ENCODE measurements around the gene CSRP1. TPM values are rescaled to one million over a fixed set of nuclear protein-coding genes. Genes with fewer than 3 reads are reported as not detected.

Gene CSRP1
- total and polyA plus RNA-seq, 2 experiments from 2014 or later, result 5.8 to 29.9 TPM

DNA sequence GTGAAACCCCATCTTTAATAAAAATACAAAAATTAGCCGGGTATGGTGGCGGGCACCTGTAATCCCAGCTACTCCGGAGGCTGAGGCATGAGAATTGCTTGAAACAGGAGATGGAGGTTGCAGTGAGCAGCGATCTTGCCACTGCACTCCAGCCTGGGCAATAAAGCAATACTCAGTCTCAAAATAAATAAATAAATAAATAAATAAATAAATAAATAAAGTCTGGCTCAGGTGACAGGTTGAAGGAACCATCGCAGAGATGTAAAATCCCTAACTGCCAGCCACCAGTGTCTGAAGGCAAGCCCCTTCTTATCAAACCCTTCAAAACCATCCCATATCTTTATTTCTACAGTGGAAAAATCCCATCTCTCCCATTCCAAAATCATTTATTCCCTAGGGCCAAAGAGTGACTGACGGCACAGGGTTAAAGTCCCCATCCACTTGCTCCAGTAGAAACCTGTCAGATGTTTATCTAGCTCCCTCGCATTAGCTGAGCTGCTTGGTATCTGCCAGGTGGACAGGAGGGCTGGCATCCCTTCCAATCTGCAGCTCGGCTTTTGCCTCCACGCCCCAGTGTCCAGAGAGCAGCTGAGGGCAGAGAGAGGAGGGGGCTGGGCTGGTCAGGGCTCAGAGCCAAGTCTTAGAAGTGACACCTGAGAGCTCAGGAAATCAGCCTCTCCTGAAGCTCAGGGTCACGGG, 5.0 kb downstream of the CSRP1 start:
- Mint-ChIP-seq H3K36me3 (ENCODE audit: low read depth) (no peaks in the 10 kb centered on the region), H3K27me3 (ENCODE audit: insufficient read depth, low read depth, poor library complexity) (peaks cover 22% of the 10 kb centered on the region), H3K27ac (no peak overlapping the region), H3K9me3 (no peaks in the 10 kb centered on the region), H3K4me1 (peaks cover 54% of the 10 kb centered on the region), H3K4me3 (no peak overlapping the region)
- Histone ChIP-seq H3K79me2 (replicated peaks; ENCODE audit: insufficient read depth) (peaks cover 3% of the 10 kb centered on the region; the same call in 1 of the 2 replicates), H3K4me1 (ENCODE audit: insufficient read depth) (peaks cover 40% of the 10 kb centered on the region), H3K4me2 (no peak overlapping the region), H3K27ac (ENCODE audit: low read depth) (no peak overlapping the region), H3F3A (replicated peaks; ENCODE audit: low read depth) (peaks cover 15% of the 10 kb centered on the region; the same call in 1 of the 2 replicates), H4K20me1 (replicated peaks; ENCODE audit: insufficient read depth) (no peaks in the 10 kb centered on the region), H3K9me2 (ENCODE audit: insufficient read depth) (no peaks in the 10 kb centered on the region), H3K27me3 (ENCODE audit: insufficient read depth) (peaks cover 16% of the 10 kb centered on the region), H3K36me3 (ENCODE audit: insufficient read depth) (no peaks in the 10 kb centered on the region), H3K4me3 (no peak overlapping the region), H2AFZ (no peak overlapping the region)
- TF ChIP-seq JUNB (IDR thresholded peaks at IDR 0.05; ENCODE audit: unreplicated experiment) (no peak), ZNF114 (CRISPR knock-in tag; IDR thresholded peaks at IDR 0.05) (no peak), CREB1 (CRISPR knock-in tag; IDR thresholded peaks at IDR 0.05; ENCODE audit: low read depth) (no peak), STAT1 (IDR thresholded peaks at IDR 0.05; ENCODE audit: unreplicated experiment) (no peak), EZH2 (IDR thresholded peaks at IDR 0.05; ENCODE audit: low read depth, unreplicated experiment) (no peak), EZH2phosphoT487 (IDR thresholded peaks at IDR 0.05; ENCODE audit: unreplicated experiment) (no peak), ZNF331 (CRISPR knock-in tag; IDR thresholded peaks at IDR 0.05; ENCODE audit: low read depth) (no peak), NANOG (IDR thresholded peaks at IDR 0.05; ENCODE audit: borderline replicate concordance) (no peak), POLR2AphosphoS5 (IDR thresholded peaks at IDR 0.05; ENCODE audit: low read depth) (no peak)
- TF ChIP-seq, protein P1, sequence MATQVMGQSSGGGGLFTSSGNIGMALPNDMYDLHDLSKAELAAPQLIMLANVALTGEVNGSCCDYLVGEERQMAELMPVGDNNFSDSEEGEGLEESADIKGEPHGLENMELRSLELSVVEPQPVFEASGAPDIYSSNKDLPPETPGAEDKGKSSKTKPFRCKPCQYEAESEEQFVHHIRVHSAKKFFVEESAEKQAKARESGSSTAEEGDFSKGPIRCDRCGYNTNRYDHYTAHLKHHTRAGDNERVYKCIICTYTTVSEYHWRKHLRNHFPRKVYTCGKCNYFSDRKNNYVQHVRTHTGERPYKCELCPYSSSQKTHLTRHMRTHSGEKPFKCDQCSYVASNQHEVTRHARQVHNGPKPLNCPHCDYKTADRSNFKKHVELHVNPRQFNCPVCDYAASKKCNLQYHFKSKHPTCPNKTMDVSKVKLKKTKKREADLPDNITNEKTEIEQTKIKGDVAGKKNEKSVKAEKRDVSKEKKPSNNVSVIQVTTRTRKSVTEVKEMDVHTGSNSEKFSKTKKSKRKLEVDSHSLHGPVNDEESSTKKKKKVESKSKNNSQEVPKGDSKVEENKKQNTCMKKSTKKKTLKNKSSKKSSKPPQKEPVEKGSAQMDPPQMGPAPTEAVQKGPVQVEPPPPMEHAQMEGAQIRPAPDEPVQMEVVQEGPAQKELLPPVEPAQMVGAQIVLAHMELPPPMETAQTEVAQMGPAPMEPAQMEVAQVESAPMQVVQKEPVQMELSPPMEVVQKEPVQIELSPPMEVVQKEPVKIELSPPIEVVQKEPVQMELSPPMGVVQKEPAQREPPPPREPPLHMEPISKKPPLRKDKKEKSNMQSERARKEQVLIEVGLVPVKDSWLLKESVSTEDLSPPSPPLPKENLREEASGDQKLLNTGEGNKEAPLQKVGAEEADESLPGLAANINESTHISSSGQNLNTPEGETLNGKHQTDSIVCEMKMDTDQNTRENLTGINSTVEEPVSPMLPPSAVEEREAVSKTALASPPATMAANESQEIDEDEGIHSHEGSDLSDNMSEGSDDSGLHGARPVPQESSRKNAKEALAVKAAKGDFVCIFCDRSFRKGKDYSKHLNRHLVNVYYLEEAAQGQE (IDR thresholded peaks at IDR 0.05; ENCODE audit: unreplicated experiment), result no peak
- TF ChIP-seq, protein P2, sequence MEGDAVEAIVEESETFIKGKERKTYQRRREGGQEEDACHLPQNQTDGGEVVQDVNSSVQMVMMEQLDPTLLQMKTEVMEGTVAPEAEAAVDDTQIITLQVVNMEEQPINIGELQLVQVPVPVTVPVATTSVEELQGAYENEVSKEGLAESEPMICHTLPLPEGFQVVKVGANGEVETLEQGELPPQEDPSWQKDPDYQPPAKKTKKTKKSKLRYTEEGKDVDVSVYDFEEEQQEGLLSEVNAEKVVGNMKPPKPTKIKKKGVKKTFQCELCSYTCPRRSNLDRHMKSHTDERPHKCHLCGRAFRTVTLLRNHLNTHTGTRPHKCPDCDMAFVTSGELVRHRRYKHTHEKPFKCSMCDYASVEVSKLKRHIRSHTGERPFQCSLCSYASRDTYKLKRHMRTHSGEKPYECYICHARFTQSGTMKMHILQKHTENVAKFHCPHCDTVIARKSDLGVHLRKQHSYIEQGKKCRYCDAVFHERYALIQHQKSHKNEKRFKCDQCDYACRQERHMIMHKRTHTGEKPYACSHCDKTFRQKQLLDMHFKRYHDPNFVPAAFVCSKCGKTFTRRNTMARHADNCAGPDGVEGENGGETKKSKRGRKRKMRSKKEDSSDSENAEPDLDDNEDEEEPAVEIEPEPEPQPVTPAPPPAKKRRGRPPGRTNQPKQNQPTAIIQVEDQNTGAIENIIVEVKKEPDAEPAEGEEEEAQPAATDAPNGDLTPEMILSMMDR (conservative IDR thresholded peaks at IDR 0.05; ENCODE audit: low read depth in 2 of 2), result no peak
- TF ChIP-seq, protein P3, sequence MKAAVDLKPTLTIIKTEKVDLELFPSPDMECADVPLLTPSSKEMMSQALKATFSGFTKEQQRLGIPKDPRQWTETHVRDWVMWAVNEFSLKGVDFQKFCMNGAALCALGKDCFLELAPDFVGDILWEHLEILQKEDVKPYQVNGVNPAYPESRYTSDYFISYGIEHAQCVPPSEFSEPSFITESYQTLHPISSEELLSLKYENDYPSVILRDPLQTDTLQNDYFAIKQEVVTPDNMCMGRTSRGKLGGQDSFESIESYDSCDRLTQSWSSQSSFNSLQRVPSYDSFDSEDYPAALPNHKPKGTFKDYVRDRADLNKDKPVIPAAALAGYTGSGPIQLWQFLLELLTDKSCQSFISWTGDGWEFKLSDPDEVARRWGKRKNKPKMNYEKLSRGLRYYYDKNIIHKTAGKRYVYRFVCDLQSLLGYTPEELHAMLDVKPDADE (IDR thresholded peaks at IDR 0.05), result no peak
- TF ChIP-seq, protein P4, sequence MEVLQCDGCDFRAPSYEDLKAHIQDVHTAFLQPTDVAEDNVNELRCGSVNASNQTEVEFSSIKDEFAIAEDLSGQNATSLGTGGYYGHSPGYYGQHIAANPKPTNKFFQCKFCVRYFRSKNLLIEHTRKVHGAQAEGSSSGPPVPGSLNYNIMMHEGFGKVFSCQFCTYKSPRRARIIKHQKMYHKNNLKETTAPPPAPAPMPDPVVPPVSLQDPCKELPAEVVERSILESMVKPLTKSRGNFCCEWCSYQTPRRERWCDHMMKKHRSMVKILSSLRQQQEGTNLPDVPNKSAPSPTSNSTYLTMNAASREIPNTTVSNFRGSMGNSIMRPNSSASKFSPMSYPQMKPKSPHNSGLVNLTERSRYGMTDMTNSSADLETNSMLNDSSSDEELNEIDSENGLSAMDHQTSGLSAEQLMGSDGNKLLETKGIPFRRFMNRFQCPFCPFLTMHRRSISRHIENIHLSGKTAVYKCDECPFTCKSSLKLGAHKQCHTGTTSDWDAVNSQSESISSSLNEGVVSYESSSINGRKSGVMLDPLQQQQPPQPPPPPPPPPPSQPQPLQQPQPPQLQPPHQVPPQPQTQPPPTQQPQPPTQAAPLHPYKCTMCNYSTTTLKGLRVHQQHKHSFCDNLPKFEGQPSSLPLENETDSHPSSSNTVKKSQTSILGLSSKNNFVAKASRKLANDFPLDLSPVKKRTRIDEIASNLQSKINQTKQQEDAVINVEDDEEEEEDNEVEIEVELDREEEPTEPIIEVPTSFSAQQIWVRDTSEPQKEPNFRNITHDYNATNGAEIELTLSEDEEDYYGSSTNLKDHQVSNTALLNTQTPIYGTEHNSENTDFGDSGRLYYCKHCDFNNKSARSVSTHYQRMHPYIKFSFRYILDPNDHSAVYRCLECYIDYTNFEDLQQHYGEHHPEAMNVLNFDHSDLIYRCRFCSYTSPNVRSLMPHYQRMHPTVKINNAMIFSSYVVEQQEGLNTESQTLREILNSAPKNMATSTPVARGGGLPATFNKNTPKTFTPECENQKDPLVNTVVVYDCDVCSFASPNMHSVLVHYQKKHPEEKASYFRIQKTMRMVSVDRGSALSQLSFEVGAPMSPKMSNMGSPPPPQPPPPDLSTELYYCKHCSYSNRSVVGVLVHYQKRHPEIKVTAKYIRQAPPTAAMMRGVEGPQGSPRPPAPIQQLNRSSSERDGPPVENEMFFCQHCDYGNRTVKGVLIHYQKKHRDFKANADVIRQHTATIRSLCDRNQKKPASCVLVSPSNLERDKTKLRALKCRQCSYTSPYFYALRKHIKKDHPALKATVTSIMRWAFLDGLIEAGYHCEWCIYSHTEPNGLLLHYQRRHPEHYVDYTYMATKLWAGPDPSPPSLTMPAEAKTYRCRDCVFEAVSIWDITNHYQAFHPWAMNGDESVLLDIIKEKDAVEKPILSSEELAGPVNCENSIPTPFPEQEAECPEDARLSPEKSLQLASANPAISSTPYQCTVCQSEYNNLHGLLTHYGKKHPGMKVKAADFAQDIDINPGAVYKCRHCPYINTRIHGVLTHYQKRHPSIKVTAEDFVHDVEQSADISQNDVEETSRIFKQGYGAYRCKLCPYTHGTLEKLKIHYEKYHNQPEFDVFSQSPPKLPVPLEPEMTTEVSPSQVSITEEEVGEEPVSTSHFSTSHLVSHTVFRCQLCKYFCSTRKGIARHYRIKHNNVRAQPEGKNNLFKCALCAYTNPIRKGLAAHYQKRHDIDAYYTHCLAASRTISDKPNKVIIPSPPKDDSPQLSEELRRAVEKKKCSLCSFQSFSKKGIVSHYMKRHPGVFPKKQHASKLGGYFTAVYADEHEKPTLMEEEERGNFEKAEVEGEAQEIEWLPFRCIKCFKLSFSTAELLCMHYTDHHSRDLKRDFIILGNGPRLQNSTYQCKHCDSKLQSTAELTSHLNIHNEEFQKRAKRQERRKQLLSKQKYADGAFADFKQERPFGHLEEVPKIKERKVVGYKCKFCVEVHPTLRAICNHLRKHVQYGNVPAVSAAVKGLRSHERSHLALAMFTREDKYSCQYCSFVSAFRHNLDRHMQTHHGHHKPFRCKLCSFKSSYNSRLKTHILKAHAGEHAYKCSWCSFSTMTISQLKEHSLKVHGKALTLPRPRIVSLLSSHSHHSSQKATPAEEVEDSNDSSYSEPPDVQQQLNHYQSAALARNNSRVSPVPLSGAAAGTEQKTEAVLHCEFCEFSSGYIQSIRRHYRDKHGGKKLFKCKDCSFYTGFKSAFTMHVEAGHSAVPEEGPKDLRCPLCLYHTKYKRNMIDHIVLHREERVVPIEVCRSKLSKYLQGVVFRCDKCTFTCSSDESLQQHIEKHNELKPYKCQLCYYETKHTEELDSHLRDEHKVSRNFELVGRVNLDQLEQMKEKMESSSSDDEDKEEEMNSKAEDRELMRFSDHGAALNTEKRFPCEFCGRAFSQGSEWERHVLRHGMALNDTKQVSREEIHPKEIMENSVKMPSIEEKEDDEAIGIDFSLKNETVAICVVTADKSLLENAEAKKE (CRISPR knock-in tag; IDR thresholded peaks at IDR 0.05), result no peak
- ATAC-seq (no peak), DNase-seq (ENCODE audit: low spot score) (no peak)
